ENCODE data around the gene CCL2. TPM values are rescaled to one million over a fixed set of nuclear protein-coding genes. Genes with fewer than 3 reads are reported as not detected.
"Not testable (repeated sequence)": the region's sequence is repeated elsewhere in the genome, so short reads cannot be mapped to it uniquely, and the experiment has no call there.

Gene CCL2
- total RNA-seq, 2 experiments from 2014 or later: not detected

DNA sequence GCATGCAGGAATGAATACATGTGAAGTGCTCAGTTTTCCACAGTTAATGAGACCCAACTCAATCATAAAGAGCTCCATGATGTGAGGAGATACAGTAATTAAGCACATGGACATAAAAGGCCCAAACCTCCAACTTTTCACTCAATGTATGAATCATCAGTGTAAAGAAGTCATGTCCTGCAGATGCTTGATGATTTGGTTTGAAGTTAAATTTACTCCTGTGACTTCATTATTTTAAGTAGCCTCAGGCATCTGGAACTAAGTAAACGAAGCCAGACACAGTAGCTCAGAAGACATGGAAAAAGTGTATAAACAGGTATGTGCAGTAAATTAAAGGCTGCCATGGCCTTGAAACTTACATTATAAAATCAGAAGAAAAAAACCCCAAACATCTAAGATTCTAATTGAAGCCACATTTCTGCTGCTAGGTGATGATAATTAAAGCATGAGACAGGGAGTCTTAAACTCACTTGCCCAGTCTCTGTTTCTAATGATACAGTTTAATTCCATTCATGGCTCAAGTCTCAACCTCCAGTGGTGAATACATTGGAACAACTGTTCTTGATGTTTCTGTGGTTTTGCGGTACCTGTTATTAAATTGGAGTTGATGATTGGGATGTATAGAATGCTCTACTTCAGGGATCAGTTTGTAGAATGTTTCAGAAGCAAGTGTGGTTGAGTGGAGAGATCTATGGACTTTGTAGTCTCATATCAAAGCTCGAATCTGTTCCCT lies 28.9 kb upstream of the CCL2 start:
- intact Hi-C loops (cut with micrococcal nuclease): no loop called here
- Mint-ChIP-seq H3K36me3 (peaks cover 4% of the 10 kb centered on the region), H3K4me3 (no peak overlapping the region), H3K27ac (no peak overlapping the region), H3K4me1 (ENCODE audit: low read depth) (no peaks in the 10 kb centered on the region), H3K27me3 (peaks cover 49% of the 10 kb centered on the region), H3K9me3 (peaks cover 14% of the 10 kb centered on the region)
- DNase-seq: no peak
- ChIA-PET POLR2A (no interaction called here), CTCF (interaction anchor here (1.7 kb wide), 1 partner anchor 24 kb away, joined by 3 read pairs; no protein-coding TSS in a partner anchor)

DNA sequence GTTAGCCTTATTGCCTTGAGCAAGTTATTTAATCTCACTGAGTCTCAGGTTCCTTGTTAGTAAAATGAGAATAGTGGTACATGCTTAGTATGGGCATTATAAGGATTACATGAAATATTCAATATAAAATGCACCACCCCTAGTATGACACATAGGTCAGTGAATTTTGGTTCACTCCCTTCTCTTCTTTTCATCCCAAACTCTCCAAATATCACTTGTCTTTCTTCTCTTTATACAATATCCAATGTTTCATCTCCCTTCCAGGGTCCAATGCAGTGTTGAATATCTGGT lies 28.4 kb upstream of the CCL2 start:
- ChIA-PET POLR2A (no interaction called here), CTCF (no interaction called here)
- Mint-ChIP-seq H3K9me3 (peaks cover 14% of the 10 kb centered on the region), H3K27me3 (peaks cover 49% of the 10 kb centered on the region), H3K36me3 (peaks cover 6% of the 10 kb centered on the region), H3K4me3 (no peak overlapping the region), H3K4me1 (ENCODE audit: low read depth) (no peaks in the 10 kb centered on the region), H3K27ac (no peak overlapping the region)
- no peak for DNase-seq
- intact Hi-C loops (cut with micrococcal nuclease): no loop called here

DNA sequence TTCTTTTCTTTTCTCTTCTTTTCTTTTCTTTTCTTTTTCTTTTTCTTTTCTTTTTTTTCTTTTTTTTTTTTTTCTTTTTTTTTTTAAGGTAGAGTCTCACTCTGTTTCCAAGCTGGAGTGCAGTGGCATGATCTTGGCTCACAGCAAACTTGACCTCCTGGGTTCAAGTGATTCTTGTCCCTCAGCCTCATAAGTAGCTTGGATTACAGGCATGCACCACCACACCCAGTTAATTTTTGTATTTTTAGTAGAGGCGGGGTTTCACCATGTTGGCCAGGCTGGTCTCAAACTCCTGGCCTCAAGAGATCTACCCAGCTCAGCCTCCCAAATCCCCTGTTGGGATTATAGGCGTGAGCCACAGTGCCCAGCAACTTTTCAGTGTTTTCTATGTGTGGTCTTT lies 27.8 kb upstream of the CCL2 start:
- Mint-ChIP-seq H3K27me3 (peaks cover 45% of the 10 kb centered on the region), H3K9me3 (peaks cover 14% of the 10 kb centered on the region)
- H3K27ac Mint-ChIP-seq; H3K36me3 Mint-ChIP-seq; DNase-seq; H3K4me1 Mint-ChIP-seq (ENCODE audit: low read depth); CTCF ChIA-PET; POLR2A ChIA-PET; intact Hi-C loops (cut with micrococcal nuclease); H3K4me3 Mint-ChIP-seq: not testable (repeated sequence)

DNA sequence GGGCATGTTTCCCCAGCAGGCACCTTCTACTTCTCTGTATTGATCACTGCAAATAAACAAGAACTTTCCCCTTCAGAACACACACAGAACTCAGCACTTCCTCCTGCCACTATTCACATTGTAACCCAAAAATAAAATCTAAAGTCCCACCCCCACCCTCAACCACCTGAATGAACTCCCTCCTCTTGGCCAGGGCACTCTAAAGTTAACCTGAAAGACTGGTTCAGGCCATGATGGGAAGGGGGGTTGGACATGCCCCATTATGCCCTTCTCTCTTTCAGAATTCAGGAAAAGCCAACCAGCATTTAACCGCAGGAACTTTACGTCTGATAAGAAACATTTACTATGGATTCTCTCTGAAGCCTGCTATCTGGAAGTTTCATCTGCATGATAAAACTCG lies 27.4 kb upstream of the CCL2 start:
- H3K36me3 Mint-ChIP-seq: peaks cover 6% of the 10 kb centered on the region
- no peak for DNase-seq
- H3K4me3 Mint-ChIP-seq: no peak overlapping the region
- H3K27me3 Mint-ChIP-seq: peaks cover 47% of the 10 kb centered on the region
- intact Hi-C loops (cut with micrococcal nuclease): no loop called here
- peaks cover 14% of the 10 kb centered on the region for H3K9me3 Mint-ChIP-seq
- ChIA-PET CTCF (no interaction called here), POLR2A (no interaction called here)
- no peaks in the 10 kb centered on the region for H3K4me1 Mint-ChIP-seq (ENCODE audit: low read depth)
- no peak overlapping the region for H3K27ac Mint-ChIP-seq

DNA sequence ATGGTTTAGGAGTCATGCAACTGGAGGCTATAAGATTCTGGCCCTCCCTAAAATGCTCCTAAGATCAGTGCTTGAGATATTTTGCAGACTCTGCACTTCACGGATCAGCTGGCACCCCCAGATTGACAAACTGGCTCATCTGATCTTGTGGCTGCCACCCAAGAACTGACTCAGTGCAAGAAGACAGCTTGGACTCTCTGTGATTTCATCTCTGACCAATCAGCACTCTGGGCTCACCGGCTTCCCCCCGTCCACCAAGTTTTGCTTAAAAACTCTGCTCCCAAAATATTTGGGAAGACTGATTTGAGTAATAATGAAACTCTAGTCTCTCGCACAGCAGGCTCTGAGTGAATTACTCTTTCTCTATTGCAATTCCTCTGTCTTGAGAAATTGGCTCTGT lies 26.3 kb upstream of the CCL2 start:
- intact Hi-C loops (cut with micrococcal nuclease): no loop called here
- H3K9me3 Mint-ChIP-seq: peaks cover 14% of the 10 kb centered on the region
- peaks cover 6% of the 10 kb centered on the region for H3K36me3 Mint-ChIP-seq
- POLR2A ChIA-PET: no interaction called here
- H3K27me3 Mint-ChIP-seq: peaks cover 48% of the 10 kb centered on the region
- no peak overlapping the region for H3K27ac Mint-ChIP-seq
- H3K4me3 Mint-ChIP-seq: no peak overlapping the region
- CTCF ChIA-PET: no interaction called here
- no peak for DNase-seq
- H3K4me1 Mint-ChIP-seq (ENCODE audit: low read depth): no peaks in the 10 kb centered on the region

DNA sequence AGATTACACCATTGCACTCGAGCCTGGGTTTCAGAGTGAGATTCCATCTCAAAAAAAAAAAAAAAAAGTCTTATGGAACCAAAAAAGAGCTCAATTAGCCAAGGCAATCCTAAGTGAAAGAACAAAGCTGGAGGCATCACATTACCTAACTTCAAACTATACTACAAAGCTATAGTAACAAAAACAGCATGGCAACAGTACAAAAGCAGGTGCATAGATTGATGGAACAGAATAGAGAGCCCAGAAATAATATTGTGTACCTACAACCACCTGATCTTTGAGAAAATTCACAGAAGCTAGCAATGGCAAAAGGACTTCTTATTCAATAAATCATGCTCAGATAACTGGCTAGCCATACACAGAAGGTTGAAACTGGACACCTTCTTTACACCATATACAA lies 24.7 kb upstream of the CCL2 start:
- ChIA-PET CTCF (interaction anchor here (1.0 kb wide), 2 partner anchors 30 to 130 kb away, joined by 3 read pairs; no protein-coding TSS in a partner anchor), POLR2A (no interaction called here)
- Mint-ChIP-seq H3K9me3 (peaks cover 14% of the 10 kb centered on the region), H3K4me3 (no peak overlapping the region), H3K4me1 (ENCODE audit: low read depth) (no peaks in the 10 kb centered on the region), H3K27me3 (peaks cover 46% of the 10 kb centered on the region), H3K27ac (no peak overlapping the region), H3K36me3 (peaks cover 6% of the 10 kb centered on the region)
- DNase-seq: no peak
- intact Hi-C loops (cut with micrococcal nuclease): no loop called here

DNA sequence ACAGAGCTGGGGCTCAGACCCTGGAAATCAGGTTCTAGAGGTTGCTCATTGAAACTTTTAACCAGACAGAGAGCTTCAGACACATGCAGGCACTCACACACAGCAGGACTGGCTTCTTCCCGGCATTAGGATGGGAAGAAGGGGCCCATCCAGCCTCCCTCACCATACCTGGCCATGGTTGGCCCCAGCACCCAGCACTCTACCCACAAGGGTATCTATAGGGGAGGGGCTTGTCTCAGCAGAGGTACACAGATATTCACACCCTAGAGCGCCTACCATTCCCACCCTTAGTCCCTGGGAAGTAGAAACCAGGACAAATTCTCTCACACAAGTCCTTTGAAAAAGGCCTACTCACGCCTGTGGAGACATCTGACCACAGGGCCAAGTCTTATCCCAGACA lies 20.5 kb upstream of the CCL2 start:
- intact Hi-C loops (cut with micrococcal nuclease): no loop called here
- peaks cover 11% of the 10 kb centered on the region for H3K9me3 Mint-ChIP-seq
- H3K4me3 Mint-ChIP-seq: no peak overlapping the region
- ChIA-PET POLR2A (no interaction called here), CTCF (no interaction called here)
- peaks cover 5% of the 10 kb centered on the region for H3K36me3 Mint-ChIP-seq
- no peaks in the 10 kb centered on the region for H3K4me1 Mint-ChIP-seq (ENCODE audit: low read depth)
- peaks cover 41% of the 10 kb centered on the region for H3K27me3 Mint-ChIP-seq
- no peak for DNase-seq
- no peak overlapping the region for H3K27ac Mint-ChIP-seq

DNA sequence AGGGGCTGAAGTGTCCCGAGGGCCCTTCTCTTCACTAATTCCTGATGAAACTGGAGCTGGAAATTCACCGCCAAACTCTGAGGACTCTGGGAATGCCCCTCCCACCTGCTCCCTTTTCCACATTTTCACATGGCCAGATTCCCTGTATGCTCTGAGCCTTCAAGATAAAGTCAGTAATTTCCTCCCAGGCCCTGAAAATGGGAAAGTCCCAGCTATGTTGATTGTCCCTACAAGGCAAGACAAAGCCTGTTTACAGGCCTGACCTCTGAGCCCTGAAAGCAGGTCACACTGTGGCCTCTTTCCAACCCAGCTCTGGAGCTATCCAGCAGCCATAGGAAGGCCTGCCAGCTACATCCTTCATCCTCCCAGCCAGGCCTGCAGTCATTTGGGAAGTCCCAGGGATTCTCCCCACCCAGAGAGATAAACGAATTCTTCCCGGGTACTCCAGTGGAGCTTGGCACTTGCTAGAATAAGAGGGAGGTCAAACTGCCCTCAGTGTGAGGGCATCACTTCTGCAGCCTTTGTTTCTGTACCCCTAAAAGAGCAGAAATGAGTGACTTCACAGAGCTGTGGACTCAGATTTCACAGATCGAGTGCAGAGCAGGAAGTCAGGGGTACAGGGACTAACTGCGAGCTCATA lies 19.6 kb upstream of the CCL2 start:
- ChIA-PET CTCF (interaction anchor here (1.3 kb wide), 1 partner anchor 125 kb away, joined by 4 read pairs; no protein-coding TSS in a partner anchor), POLR2A (no interaction called here)
- H3K27ac Mint-ChIP-seq: no peak overlapping the region
- H3K4me3 Mint-ChIP-seq: no peak overlapping the region
- intact Hi-C loops (cut with micrococcal nuclease): no loop called here
- H3K27me3 Mint-ChIP-seq: peaks cover 40% of the 10 kb centered on the region
- DNase-seq: no peak
- H3K4me1 Mint-ChIP-seq (ENCODE audit: low read depth): no peaks in the 10 kb centered on the region
- peaks cover 5% of the 10 kb centered on the region for H3K9me3 Mint-ChIP-seq
- peaks cover 3% of the 10 kb centered on the region for H3K36me3 Mint-ChIP-seq

DNA sequence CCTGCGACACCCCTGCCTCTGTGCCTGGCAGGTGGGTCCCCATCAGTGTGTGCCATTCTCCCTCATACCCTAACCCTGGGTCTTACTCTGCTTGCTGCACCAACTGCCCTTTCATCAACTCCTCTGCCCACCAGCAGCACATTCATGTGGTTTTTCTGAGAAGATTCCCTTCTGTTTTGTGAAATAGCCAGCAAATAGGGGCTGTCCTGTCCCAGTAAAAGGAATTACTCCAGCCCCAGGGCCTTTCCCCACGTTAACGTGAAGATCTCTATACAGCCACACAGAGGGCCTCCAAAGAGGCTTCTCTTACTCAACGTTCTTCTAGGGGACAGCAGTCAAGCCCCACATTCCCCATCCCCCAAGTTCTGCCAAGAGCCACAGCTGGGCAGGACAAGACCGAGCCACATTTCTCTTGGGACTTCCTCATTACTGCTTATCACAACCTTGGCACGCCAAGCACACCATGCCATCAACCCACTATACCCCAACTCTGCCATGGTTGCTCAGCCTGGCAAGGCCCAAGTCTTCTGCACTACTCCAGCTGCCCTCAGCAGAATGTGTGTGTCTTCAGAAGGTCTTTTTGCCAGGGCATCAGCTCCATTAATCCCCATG lies 18.7 kb upstream of the CCL2 start:
- Mint-ChIP-seq H3K27me3 (peaks cover 32% of the 10 kb centered on the region), H3K36me3 (no peaks in the 10 kb centered on the region), H3K4me3 (no peak overlapping the region), H3K9me3 (no peaks in the 10 kb centered on the region), H3K4me1 (ENCODE audit: low read depth) (no peaks in the 10 kb centered on the region), H3K27ac (no peak overlapping the region)
- POLR2A ChIA-PET: no interaction called here
- no peak for DNase-seq
- intact Hi-C loops (cut with micrococcal nuclease): no loop called here
- CTCF ChIA-PET: interaction anchor here (1.3 kb wide), 1 partner anchor 125 kb away, joined by 4 read pairs; no protein-coding TSS in a partner anchor

DNA sequence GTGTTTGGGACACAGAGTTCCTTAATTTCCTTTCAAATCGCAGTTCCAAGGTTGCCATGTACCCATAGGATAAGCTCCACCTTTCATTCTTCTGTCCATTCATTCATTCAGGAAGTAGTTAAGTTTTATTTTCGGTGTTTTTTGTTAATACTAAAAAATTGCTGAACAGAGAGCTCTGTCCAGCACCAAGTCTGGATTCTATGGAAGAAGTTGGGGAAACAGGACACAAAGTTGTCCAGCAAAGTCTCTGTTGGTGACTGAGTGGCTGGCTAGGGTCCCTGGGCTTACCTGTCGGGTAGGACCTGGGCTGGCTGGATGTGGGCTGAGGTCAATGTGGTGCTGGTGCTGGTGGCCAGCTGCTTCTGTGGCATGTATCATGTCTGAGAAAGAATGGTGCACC lies 17.6 kb upstream of the CCL2 start:
- no peaks in the 10 kb centered on the region for H3K36me3 Mint-ChIP-seq
- H3K27me3 Mint-ChIP-seq: peaks cover 29% of the 10 kb centered on the region
- no peaks in the 10 kb centered on the region for H3K4me1 Mint-ChIP-seq (ENCODE audit: low read depth)
- intact Hi-C loops (cut with micrococcal nuclease): no loop called here
- ChIA-PET POLR2A (no interaction called here), CTCF (interaction anchor here (2.1 kb wide), 1 partner anchor 123 kb away, joined by 5 read pairs; no protein-coding TSS in a partner anchor)
- H3K9me3 Mint-ChIP-seq: no peaks in the 10 kb centered on the region
- H3K4me3 Mint-ChIP-seq: no peak overlapping the region
- no peak for DNase-seq
- H3K27ac Mint-ChIP-seq: no peak overlapping the region

DNA sequence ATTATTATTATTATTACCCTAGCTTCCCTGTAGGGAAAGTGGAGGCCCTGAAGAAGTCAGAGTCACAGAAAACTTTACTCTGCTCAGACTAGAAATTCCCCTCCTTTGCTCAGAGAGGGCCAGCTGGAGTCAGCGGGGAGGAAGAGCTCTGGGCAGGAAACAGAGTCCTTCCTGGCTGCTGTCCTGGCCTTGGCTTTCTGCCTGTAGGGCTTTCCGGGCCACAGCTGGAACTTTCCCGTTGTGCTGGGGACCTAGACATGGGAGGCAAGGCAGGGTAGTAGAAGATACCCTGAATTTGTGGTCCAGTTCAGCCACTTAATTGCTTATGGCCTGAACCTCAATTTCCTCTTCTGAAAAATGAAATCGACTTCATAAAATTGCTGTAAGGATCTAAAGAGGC lies 14.0 kb upstream of the CCL2 start:
- Mint-ChIP-seq H3K27me3 (peaks cover 20% of the 10 kb centered on the region), H3K9me3 (no peaks in the 10 kb centered on the region), H3K4me3 (no peak overlapping the region), H3K36me3 (no peaks in the 10 kb centered on the region), H3K27ac (no peak overlapping the region), H3K4me1 (ENCODE audit: low read depth) (no peaks in the 10 kb centered on the region)
- CTCF ChIA-PET: no interaction called here
- intact Hi-C loops (cut with micrococcal nuclease): no loop called here
- DNase-seq: no peak
- POLR2A ChIA-PET: no interaction called here

DNA sequence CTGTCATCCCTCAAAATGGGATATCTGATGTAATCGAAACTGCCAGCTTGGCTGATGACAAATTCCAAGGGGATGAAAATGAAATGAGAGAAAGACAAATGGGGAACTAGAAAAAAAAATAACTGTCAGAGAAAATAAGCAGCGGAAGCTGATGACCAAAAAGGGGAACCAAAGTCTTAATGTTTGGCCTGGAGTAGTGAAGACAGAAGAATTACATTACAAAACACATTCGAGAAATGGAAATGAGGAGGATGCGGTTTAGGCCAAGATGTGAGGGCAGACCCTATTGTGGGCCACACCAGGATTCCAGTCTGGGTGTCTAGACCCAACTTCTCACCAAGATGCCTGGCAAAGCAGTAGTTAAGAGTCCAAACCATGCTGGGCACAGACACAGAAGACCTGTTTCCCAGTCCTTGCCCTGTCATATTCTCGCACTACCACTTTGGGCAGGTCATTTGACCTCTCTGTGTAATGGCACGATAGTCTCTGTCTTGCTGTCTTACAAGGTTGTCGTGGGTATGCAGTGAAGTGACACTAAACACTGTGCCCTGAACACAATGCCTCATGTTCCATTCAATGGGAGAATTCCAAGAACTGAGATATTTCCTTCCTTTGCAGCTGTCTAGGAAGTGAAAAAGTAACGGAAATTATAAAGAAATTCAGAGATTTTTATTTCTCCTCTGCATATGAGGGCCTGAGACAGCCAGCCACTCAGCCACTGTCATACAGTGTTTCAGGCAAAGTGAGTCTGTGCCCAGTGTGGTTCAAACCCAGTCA lies 12.3 kb upstream of the CCL2 start:
- no peak for DNase-seq
- H3K27ac Mint-ChIP-seq: no peak overlapping the region
- H3K4me3 Mint-ChIP-seq: no peak overlapping the region
- H3K27me3 Mint-ChIP-seq: peaks cover 16% of the 10 kb centered on the region
- H3K4me1 Mint-ChIP-seq (ENCODE audit: low read depth): no peaks in the 10 kb centered on the region
- H3K9me3 Mint-ChIP-seq: no peaks in the 10 kb centered on the region
- H3K36me3 Mint-ChIP-seq: no peaks in the 10 kb centered on the region
- ChIA-PET POLR2A (no interaction called here), CTCF (no interaction called here)
- intact Hi-C loops (cut with micrococcal nuclease): no loop called here

Measured in activated CD4-positive, alpha-beta memory T cell treated with anti-CD3 and anti-CD28 coated beads for 36 hours (primary cell).